ENCODE measurements around the gene RIC8A. TPM values are rescaled to one million over a fixed set of nuclear protein-coding genes. Genes with fewer than 3 reads are reported as not detected.
A peak's percentile ranks its signal among the peaks of the same experiment; 100 is the strongest.
"Not testable (repeated sequence)": the region's sequence is repeated elsewhere in the genome, so short reads cannot be mapped to it uniquely, and the experiment has no call there.

The RIC8A gene
- total RNA-seq, 3 donors from 2014 or later (not counting 1 experiment from before 2014, with no cell fraction given): 102 to 153 (median 106) TPM

DNA sequence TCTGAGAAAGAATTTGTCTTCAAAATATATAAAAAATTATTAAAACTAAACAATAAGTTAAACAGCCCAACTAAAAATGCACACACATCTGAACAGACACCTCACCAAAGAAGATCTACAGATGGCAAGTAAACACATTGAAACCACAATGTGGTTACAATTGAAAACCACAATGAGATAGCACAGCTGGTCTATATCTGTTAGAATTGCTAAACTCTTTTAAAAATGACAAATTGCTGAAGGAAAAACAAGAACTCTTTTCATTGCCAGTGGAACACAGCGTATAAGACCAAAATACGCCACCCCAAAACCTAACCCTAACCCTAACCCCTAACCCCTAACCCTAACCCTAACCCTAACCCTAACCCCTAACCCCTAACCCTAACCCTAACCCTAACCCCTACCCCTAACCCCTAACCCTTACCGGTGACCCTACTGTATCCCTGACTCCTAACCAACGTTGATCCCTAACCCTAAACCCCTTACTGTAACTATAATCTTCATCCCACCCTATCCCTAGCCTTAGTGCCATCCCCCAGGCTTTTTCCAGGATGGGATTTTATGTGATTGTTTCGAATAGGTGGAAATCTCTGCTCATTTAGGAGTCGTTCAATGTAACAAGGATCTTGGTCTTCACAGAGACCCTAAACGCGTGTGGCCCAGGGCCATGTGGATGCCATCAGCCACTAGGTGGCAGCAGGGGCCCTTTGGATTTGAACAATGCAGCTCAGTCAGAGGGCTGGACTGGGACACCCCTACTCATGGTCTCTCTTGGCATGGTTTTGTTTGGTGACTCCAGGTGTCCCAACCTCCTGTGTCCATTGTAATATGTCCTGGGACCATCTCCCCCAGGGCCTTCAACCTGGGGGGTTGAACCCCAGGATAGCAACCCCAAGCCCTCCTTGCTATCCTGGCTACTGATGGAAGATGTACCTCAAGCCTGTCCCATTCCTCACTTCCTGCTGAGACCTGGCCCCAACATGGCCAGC, 15.7 kb upstream of the RIC8A start:
- H3K9me3 ChIP-seq (ENCODE audit: control insufficient read depth, insufficient read depth, low read length); H3K4me3 ChIP-seq (ENCODE audit: low read length); intact Hi-C loops (cut with micrococcal nuclease); H3K9me3 Mint-ChIP-seq; H3K36me3 ChIP-seq (ENCODE audit: control insufficient read depth, insufficient read depth, low read length); H3K27me3 Mint-ChIP-seq (ENCODE audit: low read depth in 2 of 2); H3K36me3 Mint-ChIP-seq; H3K27me3 ChIP-seq (ENCODE audit: control insufficient read depth, insufficient read depth, low read length); H3K27ac ChIP-seq (ENCODE audit: low read length); DNase-seq: not testable (repeated sequence)
- TF ChIP-seq, protein P1, sequence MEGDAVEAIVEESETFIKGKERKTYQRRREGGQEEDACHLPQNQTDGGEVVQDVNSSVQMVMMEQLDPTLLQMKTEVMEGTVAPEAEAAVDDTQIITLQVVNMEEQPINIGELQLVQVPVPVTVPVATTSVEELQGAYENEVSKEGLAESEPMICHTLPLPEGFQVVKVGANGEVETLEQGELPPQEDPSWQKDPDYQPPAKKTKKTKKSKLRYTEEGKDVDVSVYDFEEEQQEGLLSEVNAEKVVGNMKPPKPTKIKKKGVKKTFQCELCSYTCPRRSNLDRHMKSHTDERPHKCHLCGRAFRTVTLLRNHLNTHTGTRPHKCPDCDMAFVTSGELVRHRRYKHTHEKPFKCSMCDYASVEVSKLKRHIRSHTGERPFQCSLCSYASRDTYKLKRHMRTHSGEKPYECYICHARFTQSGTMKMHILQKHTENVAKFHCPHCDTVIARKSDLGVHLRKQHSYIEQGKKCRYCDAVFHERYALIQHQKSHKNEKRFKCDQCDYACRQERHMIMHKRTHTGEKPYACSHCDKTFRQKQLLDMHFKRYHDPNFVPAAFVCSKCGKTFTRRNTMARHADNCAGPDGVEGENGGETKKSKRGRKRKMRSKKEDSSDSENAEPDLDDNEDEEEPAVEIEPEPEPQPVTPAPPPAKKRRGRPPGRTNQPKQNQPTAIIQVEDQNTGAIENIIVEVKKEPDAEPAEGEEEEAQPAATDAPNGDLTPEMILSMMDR (IDR thresholded peaks at IDR 0.05): peak; percentile 33
- WGBS (ENCODE audit: insufficient coverage): 0% methylated on average over 2 of the region's 8 CpGs
- peak; percentile 62 to 78 (median 75) for ATAC-seq
- Mint-ChIP-seq H3K4me1 (peaks cover 0 to 10% of the 10 kb centered on the region in 2 donors), H3K4me3 (peak overlapping the region; percentile 80), H3K27ac (peak overlapping the region; percentile 82 to 87)
- H3K4me1 ChIP-seq (ENCODE audit: control insufficient read depth, insufficient read depth, low read length): peaks cover 14% of the 10 kb centered on the region

DNA sequence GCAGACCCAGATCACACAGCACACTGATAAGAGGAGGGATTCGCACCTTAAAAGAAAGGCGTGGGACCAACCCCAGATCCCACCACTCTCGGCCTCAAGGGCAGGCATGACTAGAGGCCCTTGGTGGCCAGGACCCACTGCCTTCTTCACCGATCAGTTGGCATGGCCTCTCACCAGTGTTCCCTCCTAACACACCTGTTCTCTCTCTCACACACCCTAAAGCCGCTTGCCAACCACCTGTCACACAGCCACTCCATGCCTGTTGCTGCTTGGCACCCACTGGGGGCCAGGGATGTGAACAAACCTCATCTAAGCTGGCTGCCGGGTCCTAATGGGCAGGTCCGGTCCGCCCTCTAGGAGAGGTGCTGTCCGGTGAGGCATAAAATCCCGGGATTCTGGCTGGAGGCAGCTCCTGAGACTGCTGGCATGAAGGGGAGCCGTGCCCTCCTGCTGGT, 14.8 kb upstream of the RIC8A start, which contains the start of gene SCGB1C1:
SCGB1C1 (plus strand) TSS at position 405 of the 455 bp plus-strand sequence; CDS start at position 427, 22 bp downstream.
- no CpG with 5 or more reads among the region's 11 CpGs for WGBS (ENCODE audit: insufficient coverage)
- H3K27ac ChIP-seq (ENCODE audit: low read length); H3K27me3 Mint-ChIP-seq (ENCODE audit: low read depth in 2 of 2); H3K27me3 ChIP-seq (ENCODE audit: control insufficient read depth, insufficient read depth, low read length); H3K4me3 Mint-ChIP-seq; intact Hi-C loops (cut with micrococcal nuclease); H3K4me3 ChIP-seq (ENCODE audit: low read length); ATAC-seq; H3K9me3 ChIP-seq (ENCODE audit: control insufficient read depth, insufficient read depth, low read length); H3K9me3 Mint-ChIP-seq; DNase-seq; H3K36me3 ChIP-seq (ENCODE audit: control insufficient read depth, insufficient read depth, low read length); H3K36me3 Mint-ChIP-seq: not testable (repeated sequence)
- Mint-ChIP-seq H3K4me1 (peaks cover 0 to 10% of the 10 kb centered on the region in 2 donors), H3K27ac (peak within 1 kb of the TSS; percentile 82 to 87)
- H3K4me1 ChIP-seq (ENCODE audit: control insufficient read depth, insufficient read depth, low read length): peaks cover 14% of the 10 kb centered on the region

DNA sequence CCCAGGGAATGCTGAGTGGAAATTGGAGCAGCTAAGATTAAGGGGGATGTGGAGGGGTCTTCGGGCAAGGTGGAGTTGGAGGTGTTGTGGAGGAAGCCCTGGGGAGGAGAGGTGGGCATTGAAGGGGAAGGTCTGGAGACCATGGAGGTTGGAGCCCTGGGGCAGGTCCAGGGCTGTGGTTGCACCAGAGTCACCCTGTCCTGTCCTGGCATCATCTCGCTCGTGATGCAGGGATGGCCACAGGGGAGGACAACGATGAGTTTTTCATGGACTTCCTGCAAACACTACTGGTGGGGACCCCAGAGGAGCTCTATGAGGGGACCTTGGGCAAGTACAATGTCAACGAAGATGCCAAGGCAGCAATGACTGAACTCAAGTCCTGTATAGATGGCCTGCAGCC, 14.0 kb upstream of the RIC8A start:
- H3K9me3 Mint-ChIP-seq; H3K27me3 ChIP-seq (ENCODE audit: control insufficient read depth, insufficient read depth, low read length); H3K27me3 Mint-ChIP-seq (ENCODE audit: low read depth in 2 of 2); H3K36me3 Mint-ChIP-seq; DNase-seq; H3K4me3 Mint-ChIP-seq; H3K4me3 ChIP-seq (ENCODE audit: low read length); H3K27ac ChIP-seq (ENCODE audit: low read length); H3K27ac Mint-ChIP-seq; H3K36me3 ChIP-seq (ENCODE audit: control insufficient read depth, insufficient read depth, low read length); ATAC-seq; intact Hi-C loops (cut with micrococcal nuclease); H3K9me3 ChIP-seq (ENCODE audit: control insufficient read depth, insufficient read depth, low read length): not testable (repeated sequence)
- H3K4me1 Mint-ChIP-seq: peaks cover 0 to 10% of the 10 kb centered on the region in 2 donors
- H3K4me1 ChIP-seq (ENCODE audit: control insufficient read depth, insufficient read depth, low read length): peaks cover 14% of the 10 kb centered on the region
- WGBS (ENCODE audit: insufficient coverage): 83% methylated on average over 5 of the region's 5 CpGs

GRCh38 chr11:196786-197731, 10.4 kb upstream of the RIC8A start:
- ATAC-seq: no peak
- DNase-seq: no peak
- Histone ChIP-seq H3K9me3 (ENCODE audit: control insufficient read depth, insufficient read depth, low read length) (no peaks in the 10 kb centered on the region), H3K36me3 (ENCODE audit: control insufficient read depth, insufficient read depth, low read length) (peaks cover 3% of the 10 kb centered on the region), H3K27ac (ENCODE audit: low read length) (no peak overlapping the region), H3K4me3 (ENCODE audit: low read length) (no peak overlapping the region), H3K4me1 (ENCODE audit: control insufficient read depth, insufficient read depth, low read length) (peaks cover 5% of the 10 kb centered on the region), H3K27me3 (ENCODE audit: control insufficient read depth, insufficient read depth, low read length) (no peaks in the 10 kb centered on the region)
- WGBS (ENCODE audit: insufficient coverage): 93% methylated on average over 23 of the region's 23 CpGs
- intact Hi-C loops (cut with micrococcal nuclease): no loop called here
- Mint-ChIP-seq H3K27me3 (ENCODE audit: low read depth in 2 of 2) (no peaks in the 10 kb centered on the region), H3K4me1 (peaks cover under 1 to 4% of the 10 kb centered on the region in 2 donors), H3K36me3 (no peaks in the 10 kb centered on the region), H3K27ac (no peak overlapping the region), H3K9me3 (no peaks in the 10 kb centered on the region), H3K4me3 (no peak overlapping the region)
- TF ChIP-seq, protein P1 (IDR thresholded peaks at IDR 0.05): no peak
